ENCODE data around the gene CDV3.

CDV3 gene

GRCh38 chr3:133606342-133606741, 32.9 kb downstream of the CDV3 start:
- DNase-seq (ENCODE audit: low read depth in 2 of 2), result no peak

- DNase-seq (ENCODE audit: low read depth in 2 of 2), result no peak
Observed at GRCh38 chr3:133606902-133607301, 33.4 kb downstream of the CDV3 start.

DNA sequence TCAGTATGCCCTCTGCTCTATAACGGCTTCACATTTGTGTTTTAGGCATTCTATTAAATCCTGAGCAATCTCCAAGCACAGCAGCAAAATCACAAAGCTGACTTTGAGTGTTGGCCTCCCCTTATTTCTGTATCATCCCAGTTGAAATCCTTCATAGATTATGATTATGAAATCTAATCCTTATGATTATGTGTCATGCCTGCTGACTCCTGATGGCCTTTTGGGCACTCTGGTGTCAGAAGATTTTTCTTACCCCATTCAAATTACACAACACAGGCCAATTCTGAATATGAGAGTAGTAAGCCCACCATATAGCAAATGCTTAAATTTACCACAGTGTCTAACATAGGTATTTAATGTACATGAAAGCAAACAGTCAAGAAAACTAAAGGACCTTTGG, 34.3 kb downstream of the CDV3 start:
- no peak for DNase-seq (ENCODE audit: low read depth in 2 of 2)

- DNase-seq (ENCODE audit: low read depth in 2 of 2), result no peak
Observed at GRCh38 chr3:133608388-133608787, 34.9 kb downstream of the CDV3 start.

- DNase-seq (ENCODE audit: low read depth in 2 of 2), result peak in 1 of 2 experiments; percentile 17
Observed at GRCh38 chr3:133610031-133610430, 36.5 kb downstream of the CDV3 start.

DNA sequence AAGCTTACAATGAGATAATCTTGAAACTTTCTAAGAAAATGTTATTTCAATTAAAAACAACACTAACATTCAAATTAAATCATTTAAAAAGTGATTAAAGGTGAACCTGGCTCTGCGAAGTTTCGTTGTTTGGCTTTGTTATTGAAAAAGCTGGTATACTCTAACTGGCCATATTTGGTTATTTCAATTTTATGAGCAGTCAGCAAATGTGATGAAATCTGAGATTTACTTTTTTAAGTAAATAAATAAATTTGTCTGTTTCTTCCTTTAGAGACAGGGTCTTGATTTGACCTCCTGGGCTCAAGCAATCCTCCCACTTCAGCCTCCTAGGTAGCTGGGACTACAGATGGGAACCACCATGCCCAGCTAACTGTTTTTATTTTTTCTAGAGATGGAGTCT, 38.0 kb downstream of the CDV3 start:
- no peak for DNase-seq (ENCODE audit: low read depth in 2 of 2)

- DNase-seq (ENCODE audit: low read depth in 2 of 2), result no peak
Observed at GRCh38 chr3:133620066-133620784, 46.7 kb downstream of the CDV3 start.

GRCh38 chr3:133627789-133628188, 54.3 kb downstream of the CDV3 start:
- no peak for DNase-seq (ENCODE audit: low read depth in 2 of 2)

GRCh38 chr3:133629146-133629545, 55.7 kb downstream of the CDV3 start:
- DNase-seq (ENCODE audit: low read depth in 2 of 2), result no peak

GRCh38 chr3:133633439-133633838, 60.0 kb downstream of the CDV3 start:
- DNase-seq (ENCODE audit: low read depth in 2 of 2), result no peak

All from fibroblast of skin of left quadriceps (primary cell).